Activated CD4-positive, alpha-beta T cell treated with anti-CD3 and anti-CD28 coated beads, Interleukin-2, amount 50 U/mL, for 48 hours (primary cell): ENCODE measurements around the gene STXBP6.
"Not testable (repeated sequence)": the region's sequence is repeated elsewhere in the genome, so short reads cannot be mapped to it uniquely, and the experiment has no call there.

ENCODE experiments used
- DNase-seq, 2 experiments: peaks; one replicate each; pipeline ENCODE4 v3.0.0-alpha.2; 2020

Gene STXBP6

GRCh38 chr14:24982472-24983155, 67.3 kb downstream of the STXBP6 start:
- no peak for DNase-seq

- no peak for DNase-seq
Observed at GRCh38 chr14:24979725-24980239, 70.2 kb downstream of the STXBP6 start.

GRCh38 chr14:24978862-24979724, 70.9 kb downstream of the STXBP6 start:
- no peak for DNase-seq

GRCh38 chr14:24976602-24977001, 73.3 kb downstream of the STXBP6 start:
- no peak for DNase-seq

GRCh38 chr14:24975393-24975792, 74.6 kb downstream of the STXBP6 start:
- DNase-seq: no peak

GRCh38 chr14:24974591-24975374, 75.2 kb downstream of the STXBP6 start:
- no peak for DNase-seq

- no peak for DNase-seq
Observed at GRCh38 chr14:24972844-24973243, 77.1 kb downstream of the STXBP6 start.

GRCh38 chr14:24971255-24971654, 78.7 kb downstream of the STXBP6 start:
- no peak for DNase-seq

- no peak for DNase-seq
Observed at GRCh38 chr14:24966579-24966964, 83.4 kb downstream of the STXBP6 start.

GRCh38 chr14:24965934-24966578, 83.9 kb downstream of the STXBP6 start:
- no peak for DNase-seq

GRCh38 chr14:24965578-24965933, 84.4 kb downstream of the STXBP6 start:
- DNase-seq: no peak

GRCh38 chr14:24964591-24964990, 85.4 kb downstream of the STXBP6 start:
- DNase-seq: no peak

- DNase-seq: no peak
Observed at GRCh38 chr14:24964048-24964447, 85.9 kb downstream of the STXBP6 start.

GRCh38 chr14:24962118-24962517, 87.8 kb downstream of the STXBP6 start:
- not testable (repeated sequence) for DNase-seq

GRCh38 chr14:24960816-24961215, 89.1 kb downstream of the STXBP6 start:
- no peak for DNase-seq

- no peak for DNase-seq
Observed at GRCh38 chr14:24959791-24960331, 90.1 kb downstream of the STXBP6 start.

- no peak for DNase-seq
Observed at GRCh38 chr14:24958271-24958670, 91.7 kb downstream of the STXBP6 start.

GRCh38 chr14:24957814-24958213, 92.1 kb downstream of the STXBP6 start:
- no peak for DNase-seq

- no peak for DNase-seq
Observed at GRCh38 chr14:24956104-24956503, 93.8 kb downstream of the STXBP6 start.

- no peak for DNase-seq
Observed at GRCh38 chr14:24954700-24955037, 95.3 kb downstream of the STXBP6 start.

- no peak for DNase-seq
Observed at GRCh38 chr14:24954037-24954699, 95.8 kb downstream of the STXBP6 start.
